Retina (tissue), 1 donor: ENCODE results near the gene DUSP9.

Source experiments
- DNase-seq: peaks from one replicate; pipeline ENCODE4 v3.0.0-alpha.2; 2016

The DUSP9 gene

DNA sequence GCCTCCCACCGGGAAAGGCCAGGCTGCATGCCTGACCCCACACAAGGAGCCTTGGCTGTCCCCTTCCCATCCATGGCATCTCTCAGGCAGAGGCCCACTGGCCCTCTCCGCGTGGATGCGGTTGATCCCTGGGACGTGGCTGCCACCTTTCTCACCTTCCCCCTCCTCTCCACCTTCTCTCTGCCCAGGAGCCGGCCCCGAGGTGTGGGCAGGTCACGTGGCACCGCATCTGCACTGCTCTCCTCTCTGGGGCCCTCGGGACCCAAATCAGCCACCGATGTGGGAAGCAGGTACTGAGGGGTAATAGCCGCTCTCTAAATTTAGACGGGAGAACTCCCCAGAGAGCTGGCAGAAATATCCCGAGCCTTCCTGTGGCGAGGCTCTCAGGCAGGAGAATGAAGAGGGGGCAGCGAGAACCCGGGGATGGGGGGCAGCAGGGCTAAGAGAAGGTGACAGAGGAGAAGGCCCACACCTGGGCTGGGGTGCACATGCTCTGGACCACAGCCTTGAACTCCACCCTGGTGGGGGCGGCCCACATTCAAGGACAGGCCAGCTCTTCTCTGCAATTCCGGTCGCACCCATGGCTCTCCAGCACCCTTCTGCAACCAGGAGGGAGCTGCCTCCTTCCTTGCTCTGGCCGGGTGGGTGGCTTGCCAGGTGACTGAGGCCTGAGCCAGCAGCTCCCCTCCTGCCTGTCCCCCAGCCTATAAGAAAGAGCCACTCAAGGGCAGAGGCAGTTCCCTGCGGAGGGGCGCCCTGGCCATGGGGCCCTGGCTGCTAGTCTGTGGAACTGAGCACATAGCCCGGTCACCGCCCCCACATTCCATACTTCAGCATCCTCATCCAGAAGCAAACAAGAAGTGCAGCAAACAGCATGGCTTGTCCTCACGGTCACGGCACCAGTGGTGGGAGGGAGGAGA lies 9.6 kb upstream of the DUSP9 start:
- DNase-seq = no peak

- DNase-seq = no peak
Observed at GRCh38 chrX:153638041-153638371, 9.0 kb upstream of the DUSP9 start.

DNA sequence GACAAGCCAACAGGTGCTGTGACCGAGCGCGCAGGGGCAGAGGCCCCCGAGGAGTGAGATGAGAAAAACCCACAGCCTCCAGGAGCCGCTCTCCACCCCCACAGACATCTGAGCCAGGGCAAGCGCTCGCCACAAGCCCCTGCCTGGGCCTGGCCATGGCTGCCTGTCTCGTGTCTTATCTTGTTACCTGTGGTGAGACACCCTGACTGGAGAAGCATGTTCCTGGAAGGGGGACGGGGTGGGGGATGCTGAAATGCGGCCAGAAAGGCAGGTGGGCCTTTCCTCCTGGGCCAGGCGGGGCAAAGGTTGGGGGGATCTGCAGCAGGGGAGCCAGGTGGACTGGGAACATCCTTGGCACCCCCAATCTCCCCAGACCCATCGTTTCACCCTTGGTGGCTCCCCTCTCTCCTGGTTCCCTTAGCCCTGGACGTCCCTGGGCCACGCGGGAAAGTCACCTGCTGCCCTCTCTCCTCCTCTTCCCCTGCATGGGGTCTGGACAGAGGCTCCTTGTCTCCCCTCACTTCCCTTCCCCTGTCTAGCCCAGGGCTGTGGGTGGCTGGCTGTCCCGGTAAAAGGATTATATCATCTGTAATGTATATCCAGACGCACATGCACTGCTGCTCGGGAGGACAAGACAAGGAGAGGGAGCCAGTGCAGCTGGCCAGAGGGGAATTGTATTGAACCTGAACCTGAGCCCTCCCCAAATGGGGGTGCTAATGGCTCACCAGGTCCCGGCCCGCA lies 8.4 kb upstream of the DUSP9 start:
- DNase-seq = no peak

DNA sequence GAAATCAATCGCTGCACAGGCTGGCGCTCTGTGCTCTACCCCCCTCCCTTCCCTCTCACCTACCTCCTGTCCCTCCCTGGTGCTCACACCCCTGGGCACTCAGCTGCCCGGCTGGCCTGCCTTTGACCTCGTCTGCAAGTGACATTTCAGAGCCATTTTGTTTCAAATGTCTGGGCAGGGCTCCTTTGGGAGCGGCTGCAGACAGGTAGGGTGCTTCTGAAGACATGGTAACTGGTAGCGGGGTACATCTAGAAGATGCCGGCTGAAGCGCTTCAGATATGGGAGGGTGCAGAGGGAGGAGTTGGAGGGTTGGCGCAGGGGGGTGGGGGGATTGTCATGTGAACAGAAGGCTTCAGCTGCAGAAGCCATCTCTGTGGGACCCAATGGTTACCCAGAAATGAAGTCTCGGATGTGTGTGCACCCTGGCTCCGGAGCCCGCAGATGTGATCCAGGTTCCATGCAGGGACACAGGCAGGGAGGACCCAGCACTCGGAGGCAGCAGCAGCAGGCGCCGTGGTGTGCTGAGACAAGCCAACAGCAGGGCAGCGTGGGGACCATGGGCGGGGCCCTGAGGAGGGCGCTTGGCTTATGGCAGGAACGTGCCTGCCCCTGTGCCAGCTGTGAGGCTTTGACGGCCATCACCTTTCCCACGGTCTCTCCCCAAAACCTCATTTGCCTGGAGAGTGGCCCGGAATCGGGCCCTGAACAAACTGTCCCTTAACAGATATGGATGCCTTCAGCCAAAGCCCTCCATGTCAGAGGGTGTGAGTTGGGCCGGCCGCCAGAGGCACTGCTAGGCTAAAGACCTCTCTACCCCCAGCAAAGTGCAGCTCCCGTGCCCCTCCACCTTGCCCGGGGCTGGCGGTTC lies 7.6 kb upstream of the DUSP9 start:
- no peak for DNase-seq

- DNase-seq = no peak
Observed at GRCh38 chrX:153640045-153640686, 6.8 kb upstream of the DUSP9 start.

DNA sequence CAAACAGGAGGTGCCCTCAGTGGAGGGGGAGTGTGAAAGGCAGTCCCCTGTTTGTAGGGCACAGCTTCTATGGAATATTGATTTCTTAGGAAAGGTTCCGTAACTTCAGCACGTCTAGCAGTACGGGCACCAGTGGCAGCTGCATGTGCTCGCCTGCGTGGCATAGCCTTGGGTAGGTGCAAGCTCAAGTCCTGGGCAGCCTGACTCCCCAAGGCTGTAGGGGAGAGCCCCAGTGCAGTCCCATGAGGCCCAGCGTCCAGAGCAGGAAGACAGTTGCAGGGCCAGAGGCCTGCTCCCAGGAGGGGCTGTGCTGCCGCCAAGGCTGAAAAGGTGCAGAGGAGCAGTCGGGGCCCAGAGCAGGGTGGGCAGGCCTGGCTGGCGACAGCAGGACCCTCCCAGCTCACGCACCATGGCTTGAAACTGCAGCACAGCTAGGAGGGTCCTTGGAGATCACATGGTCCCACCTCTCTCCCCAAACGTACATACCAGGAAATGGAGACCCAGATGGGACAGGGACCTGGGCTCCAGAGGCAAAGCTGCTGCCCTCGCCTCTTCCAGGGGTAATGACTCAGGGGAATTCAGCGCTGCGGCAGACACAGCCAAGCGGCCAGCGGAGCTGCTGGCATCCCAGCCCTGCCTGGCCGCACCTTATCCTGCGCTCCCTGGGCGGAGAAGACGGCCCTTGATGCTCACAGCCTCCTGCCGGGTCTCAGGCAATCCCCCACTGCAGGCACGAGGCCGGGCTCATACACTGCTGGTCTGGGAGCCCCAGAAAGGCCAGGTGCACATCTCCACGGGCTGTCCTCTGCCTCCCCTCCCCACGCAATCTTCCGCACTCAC lies 6.0 kb upstream of the DUSP9 start:
- DNase-seq = no peak

DNA sequence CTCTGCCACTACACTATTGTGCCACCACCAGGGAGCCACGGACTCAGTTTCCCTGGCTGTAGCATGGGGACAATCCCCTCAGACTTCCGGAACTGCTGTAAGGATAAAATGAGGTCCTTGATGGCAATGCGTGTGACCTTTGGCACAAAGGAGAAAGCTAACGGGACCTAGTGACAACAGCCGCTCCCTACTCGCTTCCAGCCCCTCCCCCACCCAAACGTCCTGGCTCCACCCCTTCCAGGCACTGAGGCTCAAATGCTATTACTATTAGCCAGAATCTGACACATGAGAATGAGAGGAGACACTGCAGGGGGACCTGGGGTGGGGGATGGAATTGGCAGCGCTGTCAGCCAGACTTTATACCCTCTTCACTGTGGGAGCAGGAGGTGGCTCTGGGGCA lies 5.4 kb upstream of the DUSP9 start:
- DNase-seq = no peak

DNA sequence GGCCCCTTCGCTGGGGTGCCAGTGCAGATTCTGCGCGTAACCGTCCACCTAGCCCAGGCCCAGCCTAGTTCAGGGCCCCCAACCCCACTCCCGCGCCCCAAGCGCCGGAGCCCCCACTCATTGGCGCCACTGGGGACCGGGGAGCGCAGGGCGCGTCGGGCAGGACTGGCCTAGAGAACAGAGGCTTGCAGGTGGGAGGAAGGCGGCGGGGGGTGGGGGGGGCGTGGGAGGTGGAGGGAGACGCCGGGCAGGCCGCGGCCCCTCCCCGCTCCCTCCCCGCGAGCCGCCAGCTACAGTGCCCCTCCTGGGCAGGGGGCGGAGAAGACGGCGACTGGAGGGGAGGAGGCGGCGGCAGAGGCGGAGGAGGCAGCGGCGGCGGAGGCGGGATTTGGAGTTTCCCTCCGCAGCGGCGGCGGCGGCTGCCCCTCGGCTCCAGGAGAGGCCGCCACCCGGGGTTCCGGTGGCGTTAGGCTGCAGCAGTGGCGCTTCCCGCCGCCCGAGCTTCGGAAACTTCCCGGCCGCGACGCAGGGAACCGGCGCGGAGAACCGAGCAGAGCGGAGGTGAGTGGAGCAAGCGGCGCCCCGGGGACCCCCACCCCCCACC lies 4.8 kb upstream of the DUSP9 start:
- DNase-seq = no peak

- DNase-seq = no peak
Observed at GRCh38 chrX:153642655-153643430, 4.2 kb upstream of the DUSP9 start.

- no peak for DNase-seq
Observed at GRCh38 chrX:153643431-153644351, 3.3 kb upstream of the DUSP9 start.

GRCh38 chrX:153644356-153645125 lies 2.5 kb upstream of the DUSP9 start:
- DNase-seq = no peak

DNA sequence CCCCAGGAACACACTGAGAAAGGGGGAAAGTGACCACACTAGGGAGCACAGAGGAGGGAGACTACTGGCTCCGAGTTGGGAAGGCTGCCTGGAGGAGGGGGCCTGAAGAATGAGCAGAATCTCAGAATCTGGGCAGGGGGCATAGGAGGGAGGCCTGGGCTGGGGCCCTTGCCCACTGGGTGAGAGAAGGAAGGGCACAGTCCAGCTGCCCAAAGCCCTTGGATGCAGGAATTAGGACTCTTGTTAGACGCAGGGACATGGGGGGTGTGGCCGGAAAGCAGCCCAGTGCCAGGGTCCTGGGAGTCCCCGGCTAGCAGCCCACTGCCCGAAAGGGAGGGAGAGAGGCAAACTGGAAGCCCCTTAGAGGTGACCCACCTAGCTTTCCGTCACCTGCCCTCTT lies 1.9 kb upstream of the DUSP9 start:
- no peak for DNase-seq

GRCh38 chrX:153645921-153646488 lies 998 bp upstream of the DUSP9 start:
- DNase-seq = no peak

GRCh38 chrX:153647461-153648357 lies 706 bp downstream of the DUSP9 start:
- no peak for DNase-seq

- no peak for DNase-seq
Observed at GRCh38 chrX:153648358-153649177, 1.6 kb downstream of the DUSP9 start.
